ENCODE measurements around the gene GRID2.

DNA sequence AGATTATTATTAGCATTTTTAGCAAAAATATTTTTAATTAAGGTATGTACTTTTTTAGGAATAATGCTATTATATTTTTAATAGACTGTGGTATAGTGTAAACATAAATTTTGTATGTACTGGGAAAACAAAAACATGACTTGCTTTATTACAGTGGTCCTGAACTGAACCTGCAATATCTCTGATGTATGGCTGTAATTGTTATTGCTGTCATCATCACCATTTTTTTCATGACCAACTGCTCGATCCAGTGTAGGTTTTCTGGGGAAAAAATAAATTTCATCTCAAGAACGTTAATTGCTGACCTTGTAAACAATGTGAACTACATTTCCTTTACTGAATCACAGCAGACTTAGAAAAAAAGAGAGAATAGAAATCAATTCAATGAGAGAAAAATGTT, 1441.2 kb downstream of the GRID2 start:
- TF ChIP-seq CTCF (IDR thresholded peaks at IDR 0.05) (no peak), POLR2A (IDR thresholded peaks at IDR 0.05) (no peak)
